ENCODE results near the gene MYDGF. TPM values are rescaled to one million over a fixed set of nuclear protein-coding genes. Genes with fewer than 3 reads are reported as not detected.
"Not testable (repeated sequence)": the region's sequence is repeated elsewhere in the genome, so short reads cannot be mapped to it uniquely, and the experiment has no call there.

Gene MYDGF
- total RNA-seq, 4 donors from 2014 or later: 21.8 to 63.5 (median 44.4) TPM

GRCh38 chr19:4684312-4685095 is 14.4 kb upstream of the MYDGF start:
- H3K4me3 ChIP-seq: no peak overlapping the region
- no peaks in the 10 kb centered on the region for H3K9me3 ChIP-seq
- DNase-seq: no peak
- H3K4me1 ChIP-seq: no peaks in the 10 kb centered on the region
- intact Hi-C loops (cut with DNase I; ENCODE audit: low total_unique reads): no loop called here
- no peaks in the 10 kb centered on the region for H3K36me3 ChIP-seq
- TF ChIP-seq POLR2A (IDR thresholded peaks at IDR 0.05): no peak
- TF ChIP-seq, protein P1, sequence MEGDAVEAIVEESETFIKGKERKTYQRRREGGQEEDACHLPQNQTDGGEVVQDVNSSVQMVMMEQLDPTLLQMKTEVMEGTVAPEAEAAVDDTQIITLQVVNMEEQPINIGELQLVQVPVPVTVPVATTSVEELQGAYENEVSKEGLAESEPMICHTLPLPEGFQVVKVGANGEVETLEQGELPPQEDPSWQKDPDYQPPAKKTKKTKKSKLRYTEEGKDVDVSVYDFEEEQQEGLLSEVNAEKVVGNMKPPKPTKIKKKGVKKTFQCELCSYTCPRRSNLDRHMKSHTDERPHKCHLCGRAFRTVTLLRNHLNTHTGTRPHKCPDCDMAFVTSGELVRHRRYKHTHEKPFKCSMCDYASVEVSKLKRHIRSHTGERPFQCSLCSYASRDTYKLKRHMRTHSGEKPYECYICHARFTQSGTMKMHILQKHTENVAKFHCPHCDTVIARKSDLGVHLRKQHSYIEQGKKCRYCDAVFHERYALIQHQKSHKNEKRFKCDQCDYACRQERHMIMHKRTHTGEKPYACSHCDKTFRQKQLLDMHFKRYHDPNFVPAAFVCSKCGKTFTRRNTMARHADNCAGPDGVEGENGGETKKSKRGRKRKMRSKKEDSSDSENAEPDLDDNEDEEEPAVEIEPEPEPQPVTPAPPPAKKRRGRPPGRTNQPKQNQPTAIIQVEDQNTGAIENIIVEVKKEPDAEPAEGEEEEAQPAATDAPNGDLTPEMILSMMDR (IDR thresholded peaks at IDR 0.05): no peak
- H3K27me3 ChIP-seq: no peaks in the 10 kb centered on the region
- no peak overlapping the region for H3K27ac ChIP-seq

GRCh38 chr19:4682417-4683200 is 12.5 kb upstream of the MYDGF start:
- Histone ChIP-seq H3K36me3 (no peaks in the 10 kb centered on the region), H3K4me3 (no peak overlapping the region), H3K27ac (no peak overlapping the region), H3K27me3 (no peaks in the 10 kb centered on the region), H3K9me3 (no peaks in the 10 kb centered on the region), H3K4me1 (no peaks in the 10 kb centered on the region)
- no peak for DNase-seq
- TF ChIP-seq, protein P1 (IDR thresholded peaks at IDR 0.05): no peak
- no peak for TF ChIP-seq POLR2A (IDR thresholded peaks at IDR 0.05)
- intact Hi-C loops (cut with DNase I; ENCODE audit: low total_unique reads): no loop called here

DNA sequence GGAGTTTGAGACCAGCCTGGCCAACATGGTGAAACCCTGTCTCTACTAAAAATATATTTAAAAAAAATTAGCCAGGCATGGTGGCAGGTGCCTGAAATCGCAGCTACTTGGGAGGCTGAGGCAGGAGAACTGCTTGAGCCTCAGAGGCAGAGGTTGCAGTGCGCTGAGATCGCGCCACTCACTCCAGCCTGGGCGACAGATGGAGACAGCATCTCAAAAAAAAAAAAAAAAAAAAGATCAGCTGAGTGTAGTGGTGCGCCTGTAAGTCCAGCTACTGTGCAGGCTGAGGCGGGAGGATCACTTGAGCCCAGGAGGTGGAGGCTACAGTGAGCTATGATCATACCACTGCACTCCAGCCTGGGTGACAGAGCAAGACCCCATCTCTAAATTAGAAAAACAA is 9.9 kb upstream of the MYDGF start:
- H3K4me3 ChIP-seq; H3K36me3 ChIP-seq; H3K4me1 ChIP-seq; H3K9me3 ChIP-seq; intact Hi-C loops (cut with DNase I; ENCODE audit: low total_unique reads); H3K27me3 ChIP-seq; DNase-seq; H3K27ac ChIP-seq: not testable (repeated sequence)

DNA sequence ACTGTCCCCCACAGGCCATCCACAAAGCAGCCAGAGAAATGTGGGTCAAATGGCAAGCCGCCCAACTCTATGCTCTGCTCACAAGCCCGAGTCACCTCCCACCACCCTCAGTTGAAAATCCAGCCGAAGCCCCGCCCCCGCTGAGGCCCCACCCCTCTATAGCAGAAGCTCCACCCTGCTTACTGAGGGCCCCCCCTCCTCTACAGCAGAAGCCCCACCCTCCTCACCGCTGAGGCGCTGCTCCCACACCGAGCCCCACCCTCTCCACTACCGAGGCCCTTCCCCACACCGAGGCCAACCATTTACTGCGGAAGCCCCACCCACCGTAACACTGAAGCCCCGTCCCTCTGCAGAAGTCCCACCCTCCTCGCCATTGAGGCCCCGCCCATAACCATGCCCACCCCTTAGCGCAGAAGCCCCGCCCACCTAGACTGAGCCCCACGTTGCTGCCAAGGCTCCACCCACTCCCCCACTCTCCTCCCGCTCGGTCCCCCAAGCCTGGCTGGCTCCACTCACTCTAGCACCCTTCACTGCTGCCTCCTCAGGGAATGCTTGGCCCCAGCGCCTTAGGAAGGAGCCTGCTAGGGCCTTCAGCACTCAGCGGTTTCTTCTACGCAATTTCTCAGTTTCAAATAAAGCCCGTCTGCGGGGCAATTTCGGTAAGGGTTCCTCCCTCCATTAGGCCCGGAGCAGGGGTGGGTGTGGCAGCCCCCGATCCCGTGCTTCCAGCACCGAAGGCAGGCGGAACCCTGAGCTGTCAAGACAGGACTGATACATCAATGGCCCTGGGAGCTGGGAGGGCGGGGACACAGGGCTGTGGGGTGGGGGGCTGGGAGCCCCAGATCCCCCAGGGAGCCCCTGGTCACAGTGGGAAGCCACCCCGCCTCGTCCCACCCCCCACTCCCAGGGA is 9.0 kb upstream of the MYDGF start:
- H3K9me3 ChIP-seq: no peaks in the 10 kb centered on the region
- intact Hi-C loops (cut with DNase I; ENCODE audit: low total_unique reads): no loop called here
- H3K4me1 ChIP-seq: no peaks in the 10 kb centered on the region
- no peaks in the 10 kb centered on the region for H3K36me3 ChIP-seq
- no peak for TF ChIP-seq POLR2A (IDR thresholded peaks at IDR 0.05)
- TF ChIP-seq, protein P1 (IDR thresholded peaks at IDR 0.05): no peak
- no peaks in the 10 kb centered on the region for H3K27me3 ChIP-seq
- DNase-seq: peak; percentile 38 to 47
- no peak overlapping the region for H3K27ac ChIP-seq
- no peak overlapping the region for H3K4me3 ChIP-seq

DNA sequence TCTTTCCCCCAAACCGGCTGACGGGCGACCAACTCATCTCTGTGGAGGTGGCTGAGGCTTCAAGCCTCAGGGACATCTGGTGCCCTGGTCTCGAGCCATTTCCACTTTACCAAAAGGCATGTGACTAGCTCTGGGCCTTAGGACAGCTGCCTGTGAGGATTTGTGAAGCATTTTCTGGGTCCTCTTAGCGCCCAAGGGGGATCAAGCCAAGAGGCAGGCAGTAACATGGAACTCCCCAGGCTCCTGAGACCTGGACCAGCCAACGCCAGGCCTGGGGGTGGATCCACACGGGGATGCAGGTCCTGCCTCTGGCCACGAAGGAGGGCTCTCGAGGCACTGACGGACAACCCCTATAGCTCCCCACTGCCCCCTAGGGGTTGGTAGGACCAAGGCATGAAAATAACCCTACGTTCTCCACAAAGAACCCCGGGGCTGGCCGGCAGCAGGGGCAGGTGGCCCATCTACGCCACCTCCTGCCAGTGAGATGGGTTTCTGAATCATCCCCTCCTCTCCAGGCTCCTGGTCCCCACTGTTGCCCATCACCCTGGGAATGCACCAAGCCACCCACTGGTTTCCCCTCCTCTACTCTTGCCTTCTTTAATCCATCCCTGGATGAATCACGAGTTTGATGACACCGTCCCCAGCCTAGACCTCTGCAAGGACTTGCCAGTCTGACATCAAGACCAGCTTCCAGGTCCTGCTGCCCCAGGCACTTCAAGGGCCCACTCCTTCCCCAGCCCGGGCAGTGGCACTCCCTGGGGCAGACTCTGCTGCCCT is 7.0 kb upstream of the MYDGF start:
- intact Hi-C loops (cut with DNase I; ENCODE audit: low total_unique reads): no loop called here
- Histone ChIP-seq H3K9me3 (no peaks in the 10 kb centered on the region), H3K4me3 (no peak overlapping the region), H3K4me1 (no peaks in the 10 kb centered on the region), H3K36me3 (no peaks in the 10 kb centered on the region), H3K27me3 (no peaks in the 10 kb centered on the region), H3K27ac (no peak overlapping the region)
- no peak for DNase-seq
- TF ChIP-seq POLR2A (IDR thresholded peaks at IDR 0.05): no peak
- TF ChIP-seq, protein P1 (IDR thresholded peaks at IDR 0.05): no peak
